K562 (cell line): ENCODE data around the gene AGRP. TPM values are rescaled to one million over a fixed set of nuclear protein-coding genes. Genes with fewer than 3 reads are reported as not detected.

Source experiments
- ATAC-seq: fragments of 200-7000 bp; cut with Tn5 transposase; 3 replicates; pipeline ENCODE4 v1.9.1; 2020; ENCODE audit warnings: moderate library complexity
- BruUV-seq: library from RNA; stranded (reverse); fragments of 400-500 nt; replicated peaks from 2 replicates; lab custom pipeline; 2021; lab: Mats Ljungman, UMichigan
- CTCF ChIA-PET: fragments of 300-600 bp; formaldehyde crosslinking; extraction: SDS; loops from one replicate; lab custom pipeline; 2021; ENCODE audit warnings: low intra/inter-chr PET ratio; lab: Yijun Ruan, JAX
- POLR2A ChIA-PET: fragments of 300-600, 350-650 bp; sonication (Branson Sonifier 250); formaldehyde crosslinking; extraction: SDS; loops from one replicate; lab custom pipeline; 2021; ENCODE audit warnings: antibody characterized with exemption, inconsistent platforms; lab: Yijun Ruan, JAX
- DNase-seq, 4 experiments: peaks; one replicate each; pipeline versions ENCODE4 v3.0.0 to v3.0.0-alpha.2; 2011 to 2018; ENCODE audit warnings: low spot score in 3 of 4, mixed read lengths in 3 of 4; ENCODE audit errors: extremely low read depth in 1 of 4
- FAIRE-seq: peaks from 2 replicates; lab custom pipeline; 2011; peaks lifted over from hg19 to GRCh38; lab: Jason Lieb, UNC
- H2AFZ ChIP-seq: 2 replicates; pipeline ENCODE4 v1.6.0; 2011; ENCODE audit warnings: low read depth, low read length, control low read depth, inconsistent platforms
- H3K27ac ChIP-seq: fragments of 200-600 bp; 3 replicates; pipeline ENCODE4 v1.8.0; 2011; ENCODE audit warnings: low read depth, mild to moderate bottlenecking, control low read depth, inconsistent platforms, low read length, moderate library complexity, mixed read lengths; ENCODE audit errors: extremely low read depth
- H3K27me3 ChIP-seq, 2 experiments: fragments of 300-600 bp in 1 of 2; 2 replicates in 1 of 2; 3 replicates in 1 of 2; pipeline versions ENCODE4 v1.6.0 to v1.8.0; 2011; ENCODE audit warnings: inconsistent platforms in 2 of 2, low read length in 2 of 2, mild to moderate bottlenecking in 1 of 2, mixed read lengths in 1 of 2, moderate library complexity in 1 of 2; ENCODE audit not compliant: control insufficient read depth in 2 of 2, insufficient read depth in 2 of 2
- H3K36me3 ChIP-seq: fragments of 300-600 bp; 3 replicates; pipeline ENCODE4 v1.8.0; 2011; ENCODE audit warnings: mild to moderate bottlenecking, low read length, inconsistent platforms; ENCODE audit not compliant: control insufficient read depth, insufficient read depth
- H3K4me1 ChIP-seq, 2 experiments: fragments of 200-600 bp in 1 of 2; replicated peaks in 1 of 2; 2 replicates in 1 of 2; 3 replicates in 1 of 2; pipeline versions ENCODE4 v1.5.1 to v1.8.0; 2011; ENCODE audit warnings: inconsistent platforms in 2 of 2, low read length in 2 of 2, mild to moderate bottlenecking in 1 of 2, mixed read lengths in 1 of 2, moderate library complexity in 1 of 2; ENCODE audit not compliant: control insufficient read depth in 2 of 2, insufficient read depth in 2 of 2
- H3K4me2 ChIP-seq: 2 replicates; pipeline ENCODE4 v1.6.1; 2011; ENCODE audit warnings: low read length, control low read depth, inconsistent platforms, mixed read lengths; ENCODE audit not compliant: insufficient read depth
- H3K4me3 ChIP-seq: fragments of 200-600 bp; sonication (generic), shearing (Covaris generic); 2 replicates; pipeline ENCODE4 v1.5.1; 2016; ENCODE audit warnings: control low read depth, inconsistent platforms
- H3K79me2 ChIP-seq: fragments of 200-600 bp; 3 replicates; pipeline ENCODE4 v1.8.0; 2011; ENCODE audit warnings: low read length, inconsistent platforms; ENCODE audit not compliant: control insufficient read depth, insufficient read depth
- H3K9ac ChIP-seq, 2 experiments: 2 replicates each; pipeline versions ENCODE4 v1.6.0 to v1.6.1; 2011; ENCODE audit warnings: low read depth in 2 of 2, low read length in 2 of 2, control low read depth in 1 of 2, inconsistent platforms in 1 of 2, mild to moderate bottlenecking in 1 of 2, mixed read lengths in 1 of 2; ENCODE audit not compliant: insufficient read depth in 1 of 2
- H3K9me1 ChIP-seq: one replicate; pipeline ENCODE4 v1.6.0; 2011; ENCODE audit warnings: inconsistent platforms, mild to moderate bottlenecking, low read length, moderate library complexity; ENCODE audit not compliant: control insufficient read depth, insufficient read depth
- H3K9me3 ChIP-seq: replicated peaks from 2 replicates; pipeline ENCODE4 v1.5.1; 2011; ENCODE audit warnings: low read depth, low read length, inconsistent platforms; ENCODE audit not compliant: control insufficient read depth, insufficient read depth
- H4K20me1 ChIP-seq: replicated peaks from 2 replicates; pipeline ENCODE4 v1.6.1; 2011; ENCODE audit warnings: low read length, inconsistent platforms, mixed read lengths; ENCODE audit not compliant: control insufficient read depth, insufficient read depth
- BRF2 ChIP-seq: IDR thresholded peaks from 3 replicates; pipeline ENCODE4 v1.6.1; 2011; ENCODE audit warnings: borderline replicate concordance, mild to moderate bottlenecking; ENCODE audit not compliant: insufficient read length, insufficient read depth
- DPF2 ChIP-seq: fragments of 450-650 bp; IDR thresholded peaks from 2 replicates; pipeline ENCODE4 v1.6.1; 2016
- FOXA3 ChIP-seq, 2 experiments: fragments of 450-650 bp in 1 of 2; sonication (generic) in 1 of 2; formaldehyde crosslinking; IDR thresholded peaks in 1 of 2; conservative IDR thresholded peaks in 1 of 2; 2 replicates each; pipeline versions ENCODE4 v1.4.0 to v1.8.0; 2020 to 2022; ENCODE audit warnings: mild to moderate bottlenecking in 2 of 2, missing genetic modification reagents in 1 of 2
- KLF13 ChIP-seq: fragments of 450-650 bp; IDR thresholded peaks from 2 replicates; pipeline ENCODE4 v1.6.1; 2016; ENCODE audit warnings: missing genetic modification characterization, low read depth, mild to moderate bottlenecking, missing compliant biosample characterization, moderate library complexity, borderline replicate concordance
- SUPT5H ChIP-seq: fragments of 450-650 bp; IDR thresholded peaks from 2 replicates; pipeline ENCODE4 v1.6.1; 2016
- ZBTB1 ChIP-seq: sonication (generic); formaldehyde crosslinking; IDR thresholded peaks from 2 replicates; pipeline ENCODE4 v1.8.1; 2023; ENCODE audit warnings: missing genetic modification reagents, low read depth, mild to moderate bottlenecking, borderline replicate concordance
- WGBS: fragments of 100-300 bp; shearing (Covaris generic); methylation state at CpG from one replicate; pipeline ENCODE4 v1.1.6; 2016; ENCODE audit warnings: low coverage, mixed read lengths; ENCODE audit not compliant: insufficient coverage; ENCODE audit errors: missing lambda C conversion rate; 5-methylcytosine and 5-hydroxymethylcytosine counted together
- in situ Hi-C: fragments of 300-500 bp; cut with MboI; formaldehyde crosslinking; loops from 4 replicates; pipeline ENCODE4 v1.15.0; 2018; ENCODE audit warnings: inconsistent platforms, mixed read lengths
- intact Hi-C: fragments of 100-400 bp; cut with micrococcal nuclease; formaldehyde crosslinking; loops from 2 replicates; pipeline ENCODE4 v1.14.2; 2022
- polyA plus RNA-seq, 8 experiments: library from polyadenylated mRNA; depleted of rRNA in 4 of 8; stranded (reverse) in 5 of 8; unstranded in 3 of 8; fragments of >200 nt; fragmentation: Nextera tagmentation in 2 of 8; fragmentation: Illumina TruSeq in 1 of 8; extraction: Ambion mirVana in 2 of 8; extraction: Trizol in 1 of 8; gene quantifications; 2 replicates each; pipeline versions ENCODE4 v1.2.1 to v1.2.3, GENCODE V29; 2011 to 2014; ENCODE audit warnings: inconsistent platforms in 1 of 8, missing spikeins in 1 of 8
- total RNA-seq, 7 experiments: library from RNA; depleted of rRNA in 6 of 7; stranded (reverse); fragments of >200 nt in 6 of 7; fragmentation: Illumina TruSeq in 2 of 7; extraction: Trizol in 2 of 7; gene quantifications; 2 replicates each; pipeline versions ENCODE4 v1.2.1 to v1.2.3, GENCODE V29; 2011 to 2021; ENCODE audit warnings: low replicate concordance in 1 of 7

Gene AGRP
- total and polyA plus RNA-seq, 9 of the 15 experiments (the other 6 are each of a cell fraction or from before 2014, with no cell fraction given): not detected

GRCh38 chr16:67441271-67441753 lies 42.0 kb downstream of the AGRP start:
- no peaks in the 10 kb centered on the region for H3K27me3 ChIP-seq
- ATAC-seq: no peak
- no peak overlapping the region for H3K4me3 ChIP-seq
- H3K27ac ChIP-seq: no peak overlapping the region
- no peaks in the 10 kb centered on the region for H3K79me2 ChIP-seq
- peaks cover 18% of the 10 kb centered on the region; the same call in 1 of the 2 replicates for H4K20me1 ChIP-seq
- intact Hi-C loops (no loop called here), in situ Hi-C loops (no loop called here)
- 84% methylated on average over 8 of the region's 17 CpGs for WGBS
- H3K9me3 ChIP-seq: no peaks in the 10 kb centered on the region
- H3K4me2 ChIP-seq: no peak overlapping the region
- H3K9ac ChIP-seq: no peak overlapping the region
- POLR2A ChIA-PET: interaction anchor here (0.5 kb wide), 1 partner anchor 26 kb away, joined by 3 read pairs; no protein-coding TSS in a partner anchor
- H3K9me1 ChIP-seq: no peaks in the 10 kb centered on the region
- no peak for DNase-seq
- no peak for FAIRE-seq
- BruUV-seq: no TSS peak
- CTCF ChIA-PET: no interaction called here
- H3K36me3 ChIP-seq: peaks cover 57% of the 10 kb centered on the region; the same call in 2 of the 3 replicates
- H3K4me1 ChIP-seq: peaks cover 0 to 28% of the 10 kb centered on the region in 2 experiments; a peak in 2 of 5 replicates
- TF ChIP-seq ZBTB1 (no peak), SUPT5H (no peak)
- H2AFZ ChIP-seq: no peak overlapping the region

- BruUV-seq: no TSS peak
- DNase-seq (no peak), ATAC-seq (no peak), FAIRE-seq (no peak)
- H3K4me3 ChIP-seq: no peak overlapping the region
- no peak overlapping the region for H3K9ac ChIP-seq
- peaks cover 6% of the 10 kb centered on the region; the same call in 1 of the 2 replicates for H4K20me1 ChIP-seq
- peaks cover 41% of the 10 kb centered on the region; the same call in 2 of the 3 replicates for H3K36me3 ChIP-seq
- no peak for TF ChIP-seq BRF2
- TF ChIP-seq KLF13: no peak
- TF ChIP-seq FOXA3 (CRISPR knock-in tag; conservative IDR thresholded peaks at IDR 0.05 in 1 of 2, IDR thresholded peaks at IDR 0.05 in 1 of 2): no peak
- no peak for TF ChIP-seq DPF2
- 86% methylated on average over 14 of the region's 19 CpGs for WGBS
- ChIA-PET POLR2A (interaction anchor here (0.6 kb wide), 1 partner anchor 26 kb away, joined by 3 read pairs; no protein-coding TSS in a partner anchor), CTCF (no interaction called here)
- in situ Hi-C loops (no loop called here), intact Hi-C loops (no loop called here)
- no peaks in the 10 kb centered on the region for H3K79me2 ChIP-seq
- no peak overlapping the region for H2AFZ ChIP-seq
- H3K27ac ChIP-seq: no peak overlapping the region
- no peaks in the 10 kb centered on the region for H3K9me3 ChIP-seq
- no peaks in the 10 kb centered on the region for H3K27me3 ChIP-seq
- peaks cover 0 to 21% of the 10 kb centered on the region in 2 experiments; a peak in 1 of 5 replicates for H3K4me1 ChIP-seq
- no peaks in the 10 kb centered on the region for H3K9me1 ChIP-seq
- H3K4me2 ChIP-seq: no peak overlapping the region
These were observed 44.4 kb downstream of the AGRP start for GRCh38 chr16:67438824-67439393.
